ENCODE data around the gene L3MBTL1. TPM values are rescaled to one million over a fixed set of nuclear protein-coding genes. Genes with fewer than 3 reads are reported as not detected.
A peak's percentile ranks its signal among the peaks of the same experiment; 100 is the strongest.

The L3MBTL1 gene
- polyA plus RNA-seq, 3 donors = 0.31 to 9.0 (median 0.36) TPM

- Histone ChIP-seq H3K27ac (ENCODE audit: low read depth in 1 of 2, low read length in 2 of 2) (no peak overlapping the region), H3K4me2 (replicated peaks; ENCODE audit: extremely low read depth, low read length, poor library complexity, severe bottlenecking) (no peak overlapping the region), H3K9me3 (replicated peaks in 1 of 2; ENCODE audit: control insufficient read depth in 1 of 2, insufficient read depth in 1 of 2, low read length in 2 of 2) (no peaks in the 10 kb centered on the region), H2AFZ (ENCODE audit: insufficient read depth, low read depth, low read length, poor library complexity, severe bottlenecking) (no peak overlapping the region), H4K20me1 (ENCODE audit: insufficient read depth, low read length) (no peaks in the 10 kb centered on the region), H3K4me1 (ENCODE audit: control insufficient read depth in 1 of 2, insufficient read depth in 2 of 2, low read length in 2 of 2) (peaks cover 3 to 6% of the 10 kb centered on the region in 2 donors), H3K79me2 (ENCODE audit: insufficient read depth, low read length) (no peaks in the 10 kb centered on the region), H3K4me3 (replicated peaks in 1 of 3; ENCODE audit: low read depth in 2 of 3, low read length in 3 of 3) (no peak overlapping the region), H3K27me3 (ENCODE audit: control insufficient read depth in 2 of 2, insufficient read depth in 2 of 2, low read length in 2 of 2) (no peaks in the 10 kb centered on the region), H3K36me3 (replicated peaks in 1 of 2; ENCODE audit: control insufficient read depth in 1 of 2, insufficient read depth in 2 of 2, low read length in 2 of 2) (no peaks in the 10 kb centered on the region), H3K9ac (ENCODE audit: insufficient read depth, low read length, poor library complexity, severe bottlenecking) (no peak overlapping the region)
- Mint-ChIP-seq H3K27ac (peak overlapping the region in 1 of 7 donors; percentile 29), H3K27me3 (ENCODE audit: low read depth in 3 of 3) (peaks cover 0 to 2% (median 0%) of the 10 kb centered on the region in 3 donors), H3K4me3 (no peak overlapping the region), H3K9me3 (peaks cover 0 to 2% (median 0%) of the 10 kb centered on the region in 7 donors), H3K4me1 (peaks cover 15% of the 10 kb centered on the region), H3K36me3 (no peaks in the 10 kb centered on the region)
- intact Hi-C loops (cut with micrococcal nuclease) = no loop called here
- TF ChIP-seq CTCF (IDR thresholded peaks at IDR 0.05) = no peak
- WGBS (ENCODE audit: insufficient coverage) = 69% methylated on average over 3 of the region's 3 CpGs
- no peak for DNase-seq
Measured at GRCh38 chr20:43563429-43563828, 55.9 kb downstream of the L3MBTL1 start.

- Mint-ChIP-seq H3K27me3 (ENCODE audit: low read depth in 3 of 3) (no peaks in the 10 kb centered on the region), H3K4me3 (no peak overlapping the region), H3K27ac (peak overlapping the region in 1 of 7 donors; percentile 39), H3K9me3 (peaks cover 0 to 2% (median 0%) of the 10 kb centered on the region in 7 donors), H3K4me1 (peaks cover 10% of the 10 kb centered on the region), H3K36me3 (no peaks in the 10 kb centered on the region)
- Histone ChIP-seq H3K4me1 (ENCODE audit: control insufficient read depth in 1 of 2, insufficient read depth in 2 of 2, low read length in 2 of 2) (no peaks in the 10 kb centered on the region), H3K27ac (ENCODE audit: low read depth in 1 of 2, low read length in 2 of 2) (no peak overlapping the region), H3K27me3 (ENCODE audit: control insufficient read depth in 2 of 2, insufficient read depth in 2 of 2, low read length in 2 of 2) (no peaks in the 10 kb centered on the region), H3K79me2 (ENCODE audit: insufficient read depth, low read length) (no peaks in the 10 kb centered on the region), H4K20me1 (ENCODE audit: insufficient read depth, low read length) (no peaks in the 10 kb centered on the region), H3K9me3 (replicated peaks in 1 of 2; ENCODE audit: control insufficient read depth in 1 of 2, insufficient read depth in 1 of 2, low read length in 2 of 2) (no peaks in the 10 kb centered on the region), H3K36me3 (replicated peaks in 1 of 2; ENCODE audit: control insufficient read depth in 1 of 2, insufficient read depth in 2 of 2, low read length in 2 of 2) (no peaks in the 10 kb centered on the region), H3K9ac (ENCODE audit: insufficient read depth, low read length, poor library complexity, severe bottlenecking) (no peak overlapping the region), H3K4me2 (replicated peaks; ENCODE audit: extremely low read depth, low read length, poor library complexity, severe bottlenecking) (no peak overlapping the region), H3K4me3 (replicated peaks in 1 of 3; ENCODE audit: low read depth in 2 of 3, low read length in 3 of 3) (no peak overlapping the region), H2AFZ (ENCODE audit: insufficient read depth, low read depth, low read length, poor library complexity, severe bottlenecking) (no peak overlapping the region)
- 98% methylated on average over 7 of the region's 7 CpGs for WGBS (ENCODE audit: insufficient coverage)
- intact Hi-C loops (cut with micrococcal nuclease) = no loop called here
- no peak for TF ChIP-seq CTCF (IDR thresholded peaks at IDR 0.05)
- DNase-seq = no peak
Measured at GRCh38 chr20:43563991-43564390, 56.5 kb downstream of the L3MBTL1 start.
